IPS DF 6.9 (cell line): ENCODE data around the gene ADH1C.

Experiments used
- DNase-seq: peaks from one replicate; pipeline ENCODE4 v3.0.0-alpha.2; 2013; ENCODE audit warnings: low read depth, low spot score
- H3K27ac ChIP-seq: one replicate; pipeline ENCODE4 v1.5.1; 2013; ENCODE audit warnings: low read length, control low read depth
- H3K27me3 ChIP-seq: 2 replicates; pipeline ENCODE4 v1.6.1; 2013; ENCODE audit warnings: mild to moderate bottlenecking, low read length; ENCODE audit not compliant: control insufficient read depth, insufficient read depth
- H3K36me3 ChIP-seq: 2 replicates; pipeline ENCODE4 v1.6.1; 2013; ENCODE audit warnings: low read length; ENCODE audit not compliant: control insufficient read depth, insufficient read depth
- H3K4me1 ChIP-seq: 2 replicates; pipeline ENCODE4 v1.6.1; 2013; ENCODE audit warnings: low read length; ENCODE audit not compliant: control insufficient read depth, insufficient read depth
- H3K4me3 ChIP-seq: 2 replicates; pipeline ENCODE4 v1.5.1; 2013; ENCODE audit warnings: mild to moderate bottlenecking, low read length
- H3K9me3 ChIP-seq: 2 replicates; pipeline ENCODE4 v1.6.1; 2013; ENCODE audit warnings: low read length, inconsistent platforms; ENCODE audit not compliant: control insufficient read depth, insufficient read depth
- WGBS: extraction: QIAGEN DNeasy Blood & Tissue Kit; methylation state at CpG from one replicate; pipeline ENCODE4 v1.1.7; 2013; ENCODE audit warnings: mixed read lengths, missing lambda C conversion rate; ENCODE audit not compliant: insufficient read length, insufficient coverage; 5-methylcytosine and 5-hydroxymethylcytosine counted together

ADH1C gene

GRCh38 chr4:99352602-99353537, at the start of gene ADH1C:
ADH1C (minus strand) TSS chr4:99352746; CDS start chr4:99352675, 71 bp downstream.
- Histone ChIP-seq H3K27ac (no peak within 1 kb of the TSS), H3K36me3 (no peaks in the 10 kb centered on the region), H3K27me3 (no peaks in the 10 kb centered on the region), H3K4me1 (no peaks in the 10 kb centered on the region), H3K4me3 (no peak within 1 kb of the TSS), H3K9me3 (no peaks in the 10 kb centered on the region)
- 100% methylated on average over 2 of the region's 10 CpGs for WGBS
- DNase-seq: no peak

GRCh38 chr4:99400831-99401230, 48.3 kb upstream of the ADH1C start:
- Histone ChIP-seq H3K27ac (no peak overlapping the region), H3K4me1 (no peaks in the 10 kb centered on the region), H3K27me3 (no peaks in the 10 kb centered on the region), H3K36me3 (no peaks in the 10 kb centered on the region), H3K4me3 (no peak overlapping the region), H3K9me3 (no peaks in the 10 kb centered on the region)
- no peak for DNase-seq

GRCh38 chr4:99399017-99399416, 46.5 kb upstream of the ADH1C start:
- Histone ChIP-seq H3K27ac (no peak overlapping the region), H3K9me3 (no peaks in the 10 kb centered on the region), H3K4me3 (no peak overlapping the region), H3K4me1 (no peaks in the 10 kb centered on the region), H3K36me3 (no peaks in the 10 kb centered on the region), H3K27me3 (no peaks in the 10 kb centered on the region)
- no CpG with 5 or more reads among the region's 1 CpG for WGBS
- no peak for DNase-seq

- Histone ChIP-seq H3K36me3 (no peaks in the 10 kb centered on the region), H3K27ac (no peak overlapping the region), H3K27me3 (no peaks in the 10 kb centered on the region), H3K4me1 (no peaks in the 10 kb centered on the region), H3K9me3 (no peaks in the 10 kb centered on the region), H3K4me3 (no peak overlapping the region)
- DNase-seq: no peak
- WGBS: no CpG with 5 or more reads among the region's 3 CpGs
These were observed 43.2 kb upstream of the ADH1C start for GRCh38 chr4:99395595-99396364.

- no peaks in the 10 kb centered on the region for H3K27me3 ChIP-seq
- no peak for DNase-seq
- no peaks in the 10 kb centered on the region for H3K4me1 ChIP-seq
- no peak overlapping the region for H3K4me3 ChIP-seq
- H3K27ac ChIP-seq: no peak overlapping the region
- H3K9me3 ChIP-seq: no peaks in the 10 kb centered on the region
- H3K36me3 ChIP-seq: no peaks in the 10 kb centered on the region
These were observed 42.4 kb upstream of the ADH1C start for GRCh38 chr4:99394896-99395295.

- no peaks in the 10 kb centered on the region for H3K27me3 ChIP-seq
- DNase-seq: no peak
- WGBS: no CpG with 5 or more reads among the region's 1 CpG
- no peak overlapping the region for H3K4me3 ChIP-seq
- no peak overlapping the region for H3K27ac ChIP-seq
- H3K9me3 ChIP-seq: no peaks in the 10 kb centered on the region
- H3K4me1 ChIP-seq: no peaks in the 10 kb centered on the region
- H3K36me3 ChIP-seq: no peaks in the 10 kb centered on the region
These were observed 37.5 kb upstream of the ADH1C start for GRCh38 chr4:99390055-99390454.

- Histone ChIP-seq H3K4me3 (no peak overlapping the region), H3K4me1 (no peaks in the 10 kb centered on the region), H3K36me3 (no peaks in the 10 kb centered on the region), H3K27me3 (no peaks in the 10 kb centered on the region), H3K9me3 (no peaks in the 10 kb centered on the region), H3K27ac (no peak overlapping the region)
- DNase-seq: no peak
These were observed 37.1 kb upstream of the ADH1C start for GRCh38 chr4:99389606-99390005.

- H3K27ac ChIP-seq: no peak overlapping the region
- H3K36me3 ChIP-seq: no peaks in the 10 kb centered on the region
- H3K27me3 ChIP-seq: no peaks in the 10 kb centered on the region
- no peak overlapping the region for H3K4me3 ChIP-seq
- no peak for DNase-seq
- H3K4me1 ChIP-seq: no peaks in the 10 kb centered on the region
- WGBS: no CpG with 5 or more reads among the region's 5 CpGs
- no peaks in the 10 kb centered on the region for H3K9me3 ChIP-seq
These were observed 31.4 kb upstream of the ADH1C start for GRCh38 chr4:99383833-99384392.

GRCh38 chr4:99383399-99383798, 30.9 kb upstream of the ADH1C start:
- Histone ChIP-seq H3K36me3 (no peaks in the 10 kb centered on the region), H3K9me3 (no peaks in the 10 kb centered on the region), H3K27ac (no peak overlapping the region), H3K4me1 (no peaks in the 10 kb centered on the region), H3K27me3 (no peaks in the 10 kb centered on the region), H3K4me3 (no peak overlapping the region)
- no CpG with 5 or more reads among the region's 3 CpGs for WGBS
- DNase-seq: no peak

- WGBS: no CpG with 5 or more reads among the region's 1 CpG
- Histone ChIP-seq H3K9me3 (no peaks in the 10 kb centered on the region), H3K4me1 (no peaks in the 10 kb centered on the region), H3K4me3 (no peak overlapping the region), H3K36me3 (no peaks in the 10 kb centered on the region), H3K27me3 (no peaks in the 10 kb centered on the region), H3K27ac (no peak overlapping the region)
- no peak for DNase-seq
These were observed 30.3 kb upstream of the ADH1C start for GRCh38 chr4:99382745-99383360.
